ENCODE measurements around the gene NRIP1. TPM values are rescaled to one million over a fixed set of nuclear protein-coding genes. Genes with fewer than 3 reads are reported as not detected.

The NRIP1 gene
- total RNA-seq, 1 experiment from 2014 or later: 10.3 TPM

DNA sequence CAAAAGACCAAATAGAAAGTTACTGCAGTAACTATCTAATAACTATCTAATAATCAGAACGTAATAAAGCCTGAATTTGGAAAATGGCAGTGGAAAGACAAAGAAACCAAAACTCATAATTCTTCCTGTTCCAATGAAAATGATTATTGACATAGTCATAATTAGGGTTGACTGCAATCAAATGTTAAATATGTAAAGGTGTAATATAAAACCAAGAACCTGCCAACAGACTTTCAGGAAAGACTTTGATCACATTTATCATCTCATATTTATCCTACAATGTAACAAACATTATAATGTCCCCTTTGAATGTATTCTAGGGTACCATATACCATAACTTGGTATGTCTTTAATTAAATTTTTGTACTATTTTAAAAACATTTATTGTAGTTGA lies 26.9 kb downstream of the NRIP1 start (continued):
- TF ChIP-seq, protein P1, sequence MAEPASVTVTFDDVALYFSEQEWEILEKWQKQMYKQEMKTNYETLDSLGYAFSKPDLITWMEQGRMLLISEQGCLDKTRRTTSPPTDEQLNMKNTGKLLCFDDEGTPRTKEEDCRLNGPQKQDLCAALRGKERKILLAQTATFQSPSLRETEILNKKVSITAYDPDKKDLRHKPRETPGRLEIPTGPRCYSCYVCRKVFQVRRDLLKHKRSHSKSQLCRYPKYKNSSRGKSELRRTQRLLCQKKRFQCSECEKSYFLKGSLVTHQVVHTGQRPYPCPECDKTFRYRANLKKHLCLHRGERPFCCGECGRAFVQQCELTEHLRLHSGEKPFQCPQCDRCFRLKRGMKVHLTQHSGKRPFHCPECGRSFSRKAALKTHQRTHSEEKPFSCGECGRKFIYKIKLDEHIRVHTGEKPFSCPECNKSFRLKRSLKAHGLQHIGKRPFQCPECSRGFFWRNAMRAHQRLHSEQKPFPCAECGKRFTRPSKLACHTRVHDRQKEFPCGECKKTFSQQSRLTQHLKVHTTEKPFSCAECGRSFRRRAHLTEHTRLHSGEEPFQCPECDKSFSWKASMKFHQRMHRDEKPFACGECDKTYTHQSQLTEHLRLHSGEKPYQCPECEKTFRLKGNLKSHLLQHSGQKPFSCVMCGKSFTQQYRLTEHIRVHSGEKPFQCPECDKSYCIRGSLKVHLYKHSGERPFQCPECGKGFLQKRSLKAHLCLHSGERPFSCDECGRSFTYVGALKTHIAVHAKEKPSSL (CRISPR knock-in tag; conservative IDR thresholded peaks at IDR 0.05): no peak

DNA sequence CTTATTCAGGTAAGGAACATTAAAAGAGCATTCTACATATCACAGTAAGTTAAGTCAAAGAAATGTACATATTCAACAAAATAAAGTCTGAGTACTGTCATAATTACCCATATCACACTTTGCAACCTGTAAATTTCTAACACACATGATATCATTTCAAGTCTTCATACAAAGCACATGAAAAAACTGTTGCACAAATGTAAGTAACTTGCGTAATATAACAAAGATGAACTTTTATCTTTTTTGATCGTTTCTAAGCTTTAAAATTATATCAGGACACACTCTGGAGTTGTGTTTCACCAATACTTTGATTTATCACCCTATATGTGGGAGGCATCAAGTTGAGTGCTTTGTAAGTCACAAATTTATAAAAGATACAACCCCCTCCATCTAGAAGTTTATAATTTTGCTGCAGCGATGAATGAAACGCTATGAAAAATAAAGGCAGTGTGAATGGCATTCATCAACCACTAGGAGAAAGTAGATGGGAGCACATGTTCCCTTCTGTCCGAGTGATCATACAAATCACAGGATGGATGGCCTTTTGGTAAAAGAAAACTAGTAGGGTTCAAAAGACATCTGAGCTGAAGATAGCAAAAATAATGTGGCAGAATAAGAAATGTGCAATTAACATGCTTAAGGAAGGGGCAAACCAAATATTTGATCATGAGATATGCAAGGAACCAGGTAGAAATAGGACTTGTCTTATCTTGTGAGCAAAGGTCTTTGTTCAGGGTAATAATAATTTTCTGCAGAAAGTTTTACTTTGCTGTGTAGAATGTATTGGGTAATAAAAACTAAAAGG lies 27.5 kb downstream of the NRIP1 start:
- POLR2A ChIA-PET: no interaction called here
- Mint-ChIP-seq H3K9me3 (no peaks in the 10 kb centered on the region), H3K27me3 (ENCODE audit: low read depth) (no peaks in the 10 kb centered on the region), H3K27ac (no peak overlapping the region), H3K4me1 (peaks cover 9% of the 10 kb centered on the region), H3K36me3 (no peaks in the 10 kb centered on the region; the same call in 1 of the 2 replicates), H3K4me3 (no peak overlapping the region)
- TF ChIP-seq, protein P2, sequence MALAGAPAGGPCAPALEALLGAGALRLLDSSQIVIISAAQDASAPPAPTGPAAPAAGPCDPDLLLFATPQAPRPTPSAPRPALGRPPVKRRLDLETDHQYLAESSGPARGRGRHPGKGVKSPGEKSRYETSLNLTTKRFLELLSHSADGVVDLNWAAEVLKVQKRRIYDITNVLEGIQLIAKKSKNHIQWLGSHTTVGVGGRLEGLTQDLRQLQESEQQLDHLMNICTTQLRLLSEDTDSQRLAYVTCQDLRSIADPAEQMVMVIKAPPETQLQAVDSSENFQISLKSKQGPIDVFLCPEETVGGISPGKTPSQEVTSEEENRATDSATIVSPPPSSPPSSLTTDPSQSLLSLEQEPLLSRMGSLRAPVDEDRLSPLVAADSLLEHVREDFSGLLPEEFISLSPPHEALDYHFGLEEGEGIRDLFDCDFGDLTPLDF (CRISPR knock-in tag; IDR thresholded peaks at IDR 0.05): no peak
- TF ChIP-seq, protein P3, sequence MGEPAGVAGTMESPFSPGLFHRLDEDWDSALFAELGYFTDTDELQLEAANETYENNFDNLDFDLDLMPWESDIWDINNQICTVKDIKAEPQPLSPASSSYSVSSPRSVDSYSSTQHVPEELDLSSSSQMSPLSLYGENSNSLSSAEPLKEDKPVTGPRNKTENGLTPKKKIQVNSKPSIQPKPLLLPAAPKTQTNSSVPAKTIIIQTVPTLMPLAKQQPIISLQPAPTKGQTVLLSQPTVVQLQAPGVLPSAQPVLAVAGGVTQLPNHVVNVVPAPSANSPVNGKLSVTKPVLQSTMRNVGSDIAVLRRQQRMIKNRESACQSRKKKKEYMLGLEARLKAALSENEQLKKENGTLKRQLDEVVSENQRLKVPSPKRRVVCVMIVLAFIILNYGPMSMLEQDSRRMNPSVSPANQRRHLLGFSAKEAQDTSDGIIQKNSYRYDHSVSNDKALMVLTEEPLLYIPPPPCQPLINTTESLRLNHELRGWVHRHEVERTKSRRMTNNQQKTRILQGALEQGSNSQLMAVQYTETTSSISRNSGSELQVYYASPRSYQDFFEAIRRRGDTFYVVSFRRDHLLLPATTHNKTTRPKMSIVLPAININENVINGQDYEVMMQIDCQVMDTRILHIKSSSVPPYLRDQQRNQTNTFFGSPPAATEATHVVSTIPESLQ (CRISPR knock-in tag; IDR thresholded peaks at IDR 0.05): no peak
- TF ChIP-seq GRHL2 (CRISPR knock-in tag; IDR thresholded peaks at IDR 0.05; ENCODE audit: insufficient replicate concordance, severe bottlenecking) (no peak), TP53 (CRISPR knock-in tag; IDR thresholded peaks at IDR 0.05) (no peak), ZNF232 (CRISPR knock-in tag; IDR thresholded peaks at IDR 0.05) (no peak)
- ATAC-seq: no peak
- CTCF ChIA-PET: no interaction called here
- no peak for DNase-seq (ENCODE audit: low spot score)

DNA sequence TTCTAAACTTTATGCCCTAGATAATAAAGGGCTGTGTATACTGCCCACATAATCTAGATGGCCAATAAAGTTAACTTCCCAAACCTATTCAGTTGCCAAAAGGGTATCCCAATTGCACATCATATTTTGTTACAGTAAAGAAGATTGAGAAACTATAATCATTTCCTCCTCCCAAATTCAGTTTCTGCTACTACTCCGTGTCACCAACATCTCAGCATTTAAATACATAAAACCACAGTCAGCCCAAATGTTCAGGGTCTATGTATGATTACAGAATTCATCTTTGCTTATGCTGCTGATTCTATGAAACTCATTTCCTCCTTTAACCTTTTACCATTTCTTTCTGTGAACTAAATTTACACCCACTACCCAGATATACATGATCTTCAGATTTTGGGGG lies 28.6 kb downstream of the NRIP1 start:
- peaks cover 9% of the 10 kb centered on the region for H3K4me1 Mint-ChIP-seq
- ATAC-seq: no peak
- TF ChIP-seq, protein P4, sequence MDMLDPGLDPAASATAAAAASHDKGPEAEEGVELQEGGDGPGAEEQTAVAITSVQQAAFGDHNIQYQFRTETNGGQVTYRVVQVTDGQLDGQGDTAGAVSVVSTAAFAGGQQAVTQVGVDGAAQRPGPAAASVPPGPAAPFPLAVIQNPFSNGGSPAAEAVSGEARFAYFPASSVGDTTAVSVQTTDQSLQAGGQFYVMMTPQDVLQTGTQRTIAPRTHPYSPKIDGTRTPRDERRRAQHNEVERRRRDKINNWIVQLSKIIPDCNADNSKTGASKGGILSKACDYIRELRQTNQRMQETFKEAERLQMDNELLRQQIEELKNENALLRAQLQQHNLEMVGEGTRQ (CRISPR knock-in tag; IDR thresholded peaks at IDR 0.05): no peak
- TF ChIP-seq, protein P5, sequence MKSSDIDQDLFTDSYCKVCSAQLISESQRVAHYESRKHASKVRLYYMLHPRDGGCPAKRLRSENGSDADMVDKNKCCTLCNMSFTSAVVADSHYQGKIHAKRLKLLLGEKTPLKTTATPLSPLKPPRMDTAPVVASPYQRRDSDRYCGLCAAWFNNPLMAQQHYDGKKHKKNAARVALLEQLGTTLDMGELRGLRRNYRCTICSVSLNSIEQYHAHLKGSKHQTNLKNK (CRISPR knock-in tag; IDR thresholded peaks at IDR 0.05): no peak
- TF ChIP-seq, protein P6, sequence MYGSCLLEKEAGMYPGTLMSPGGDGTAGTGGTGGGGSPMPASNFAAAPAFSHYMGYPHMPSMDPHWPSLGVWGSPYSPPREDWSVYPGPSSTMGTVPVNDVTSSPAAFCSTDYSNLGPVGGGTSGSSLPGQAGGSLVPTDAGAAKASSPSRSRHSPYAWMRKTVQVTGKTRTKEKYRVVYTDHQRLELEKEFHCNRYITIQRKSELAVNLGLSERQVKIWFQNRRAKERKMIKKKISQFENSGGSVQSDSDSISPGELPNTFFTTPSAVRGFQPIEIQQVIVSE (CRISPR knock-in tag; IDR thresholded peaks at IDR 0.05; ENCODE audit: borderline replicate concordance): no peak
- TF ChIP-seq NR1H2 (CRISPR knock-in tag; IDR thresholded peaks at IDR 0.05) (no peak), TP53 (CRISPR knock-in tag; IDR thresholded peaks at IDR 0.05) (no peak), NR2C2 (CRISPR knock-in tag; IDR thresholded peaks at IDR 0.05) (no peak), SP1 (CRISPR knock-in tag; conservative IDR thresholded peaks at IDR 0.05) (no peak), ZNF416 (CRISPR knock-in tag; IDR thresholded peaks at IDR 0.05) (no peak), ZNF396 (CRISPR knock-in tag; IDR thresholded peaks at IDR 0.05; ENCODE audit: borderline replicate concordance) (no peak)
- TF ChIP-seq, protein P7, sequence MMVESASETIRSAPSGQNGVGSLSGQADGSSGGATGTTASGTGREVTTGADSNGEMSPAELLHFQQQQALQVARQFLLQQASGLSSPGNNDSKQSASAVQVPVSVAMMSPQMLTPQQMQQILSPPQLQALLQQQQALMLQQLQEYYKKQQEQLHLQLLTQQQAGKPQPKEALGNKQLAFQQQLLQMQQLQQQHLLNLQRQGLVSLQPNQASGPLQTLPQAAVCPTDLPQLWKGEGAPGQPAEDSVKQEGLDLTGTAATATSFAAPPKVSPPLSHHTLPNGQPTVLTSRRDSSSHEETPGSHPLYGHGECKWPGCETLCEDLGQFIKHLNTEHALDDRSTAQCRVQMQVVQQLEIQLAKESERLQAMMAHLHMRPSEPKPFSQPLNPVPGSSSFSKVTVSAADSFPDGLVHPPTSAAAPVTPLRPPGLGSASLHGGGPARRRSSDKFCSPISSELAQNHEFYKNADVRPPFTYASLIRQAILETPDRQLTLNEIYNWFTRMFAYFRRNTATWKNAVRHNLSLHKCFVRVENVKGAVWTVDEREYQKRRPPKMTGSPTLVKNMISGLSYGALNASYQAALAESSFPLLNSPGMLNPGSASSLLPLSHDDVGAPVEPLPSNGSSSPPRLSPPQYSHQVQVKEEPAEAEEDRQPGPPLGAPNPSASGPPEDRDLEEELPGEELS (CRISPR knock-in tag; IDR thresholded peaks at IDR 0.05): no peak
- TF ChIP-seq, protein P8, sequence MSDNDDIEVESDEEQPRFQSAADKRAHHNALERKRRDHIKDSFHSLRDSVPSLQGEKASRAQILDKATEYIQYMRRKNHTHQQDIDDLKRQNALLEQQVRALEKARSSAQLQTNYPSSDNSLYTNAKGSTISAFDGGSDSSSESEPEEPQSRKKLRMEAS (CRISPR knock-in tag; IDR thresholded peaks at IDR 0.05): no peak
- TF ChIP-seq, protein P9, sequence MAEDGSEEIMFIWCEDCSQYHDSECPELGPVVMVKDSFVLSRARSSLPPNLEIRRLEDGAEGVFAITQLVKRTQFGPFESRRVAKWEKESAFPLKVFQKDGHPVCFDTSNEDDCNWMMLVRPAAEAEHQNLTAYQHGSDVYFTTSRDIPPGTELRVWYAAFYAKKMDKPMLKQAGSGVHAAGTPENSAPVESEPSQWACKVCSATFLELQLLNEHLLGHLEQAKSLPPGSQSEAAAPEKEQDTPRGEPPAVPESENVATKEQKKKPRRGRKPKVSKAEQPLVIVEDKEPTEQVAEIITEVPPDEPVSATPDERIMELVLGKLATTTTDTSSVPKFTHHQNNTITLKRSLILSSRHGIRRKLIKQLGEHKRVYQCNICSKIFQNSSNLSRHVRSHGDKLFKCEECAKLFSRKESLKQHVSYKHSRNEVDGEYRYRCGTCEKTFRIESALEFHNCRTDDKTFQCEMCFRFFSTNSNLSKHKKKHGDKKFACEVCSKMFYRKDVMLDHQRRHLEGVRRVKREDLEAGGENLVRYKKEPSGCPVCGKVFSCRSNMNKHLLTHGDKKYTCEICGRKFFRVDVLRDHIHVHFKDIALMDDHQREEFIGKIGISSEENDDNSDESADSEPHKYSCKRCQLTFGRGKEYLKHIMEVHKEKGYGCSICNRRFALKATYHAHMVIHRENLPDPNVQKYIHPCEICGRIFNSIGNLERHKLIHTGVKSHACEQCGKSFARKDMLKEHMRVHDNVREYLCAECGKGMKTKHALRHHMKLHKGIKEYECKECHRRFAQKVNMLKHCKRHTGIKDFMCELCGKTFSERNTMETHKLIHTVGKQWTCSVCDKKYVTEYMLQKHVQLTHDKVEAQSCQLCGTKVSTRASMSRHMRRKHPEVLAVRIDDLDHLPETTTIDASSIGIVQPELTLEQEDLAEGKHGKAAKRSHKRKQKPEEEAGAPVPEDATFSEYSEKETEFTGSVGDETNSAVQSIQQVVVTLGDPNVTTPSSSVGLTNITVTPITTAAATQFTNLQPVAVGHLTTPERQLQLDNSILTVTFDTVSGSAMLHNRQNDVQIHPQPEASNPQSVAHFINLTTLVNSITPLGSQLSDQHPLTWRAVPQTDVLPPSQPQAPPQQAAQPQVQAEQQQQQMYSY (CRISPR knock-in tag; IDR thresholded peaks at IDR 0.05): no peak

More for the DNA sequence above, 28.6 kb downstream of the NRIP1 start:
- DNase-seq (ENCODE audit: low spot score): no peak
- H3K9me3 Mint-ChIP-seq: no peaks in the 10 kb centered on the region
- no peak overlapping the region for H3K4me3 Mint-ChIP-seq
- H3K27ac Mint-ChIP-seq: no peak overlapping the region
- no peaks in the 10 kb centered on the region for H3K27me3 Mint-ChIP-seq (ENCODE audit: low read depth)
- POLR2A ChIA-PET: no interaction called here
- CTCF ChIA-PET: no interaction called here
- H3K36me3 Mint-ChIP-seq: no peaks in the 10 kb centered on the region
